Measurements from ENCODE around the gene ZNF423.
"Not testable (repeated sequence)": the region's sequence is repeated elsewhere in the genome, so short reads cannot be mapped to it uniquely, and the experiment has no call there.

The ZNF423 gene

GRCh38 chr16:49855822-49856671 lies at the start of gene ZNF423:
TSS of gene ZNF423 (minus strand) at chr16:49856112. CDS start at chr16:49855774, 338 bp downstream.
- no peak for DNase-seq

GRCh38 chr16:49904348-49905062 lies 48.6 kb upstream of the ZNF423 start:
- DNase-seq = no peak

GRCh38 chr16:49902908-49903307 lies 47.0 kb upstream of the ZNF423 start:
- DNase-seq = no peak

GRCh38 chr16:49901711-49902110 lies 45.8 kb upstream of the ZNF423 start:
- DNase-seq = no peak

- no peak for DNase-seq
Measured at GRCh38 chr16:49900875-49901274, 45.0 kb upstream of the ZNF423 start.

- DNase-seq = no peak
Measured at GRCh38 chr16:49899991-49900695, 44.2 kb upstream of the ZNF423 start.

GRCh38 chr16:49896447-49896964 lies 40.6 kb upstream of the ZNF423 start:
- no peak for DNase-seq

DNA sequence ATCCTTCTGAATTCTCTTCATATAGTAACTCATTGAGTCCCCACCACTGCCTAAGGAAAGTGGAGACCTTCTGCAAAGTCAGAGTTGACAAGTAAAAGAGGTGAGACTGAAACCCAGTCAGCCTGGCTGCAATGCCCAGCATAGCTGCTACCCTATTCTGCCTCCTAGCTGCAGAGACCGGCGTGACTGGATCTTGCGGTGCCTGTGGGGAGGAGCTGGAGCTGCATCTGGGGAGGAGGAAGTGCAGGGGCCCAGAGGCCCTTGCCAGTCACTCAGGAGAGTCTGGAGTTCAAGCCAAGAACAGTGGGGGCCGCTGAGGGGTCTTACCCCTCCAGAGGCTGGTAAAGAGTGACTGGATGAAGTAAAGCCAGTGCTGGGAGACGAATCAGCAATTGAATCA lies 35.0 kb upstream of the ZNF423 start:
- no peak for DNase-seq

GRCh38 chr16:49889725-49890397 lies 33.9 kb upstream of the ZNF423 start:
- DNase-seq = no peak

DNA sequence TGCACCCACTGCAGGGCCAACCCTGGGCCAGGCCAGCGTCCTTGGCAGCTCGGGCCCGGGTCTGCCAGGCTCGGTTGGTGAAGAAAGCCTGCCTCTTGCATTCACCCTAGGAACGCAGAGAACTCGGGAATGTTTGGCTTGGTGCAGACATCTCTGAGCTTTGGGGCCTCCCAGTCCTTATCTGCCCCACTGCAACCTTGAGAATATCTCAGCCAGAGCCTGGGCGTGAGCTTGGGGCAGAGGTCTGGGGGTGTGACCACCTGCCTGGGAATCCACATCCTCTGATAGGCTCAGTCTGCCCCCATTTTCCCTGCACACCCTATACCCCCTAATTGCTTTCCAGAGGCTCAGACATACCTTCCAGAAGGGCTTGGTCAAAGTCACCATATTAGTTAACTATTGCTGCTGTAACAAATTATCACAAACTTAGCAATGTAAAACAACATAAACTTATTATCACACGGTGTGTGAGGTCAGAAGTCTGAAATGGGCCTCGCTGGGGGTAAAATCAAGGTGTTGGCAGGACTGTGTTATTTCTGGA lies 30.7 kb upstream of the ZNF423 start:
- no peak for DNase-seq

DNA sequence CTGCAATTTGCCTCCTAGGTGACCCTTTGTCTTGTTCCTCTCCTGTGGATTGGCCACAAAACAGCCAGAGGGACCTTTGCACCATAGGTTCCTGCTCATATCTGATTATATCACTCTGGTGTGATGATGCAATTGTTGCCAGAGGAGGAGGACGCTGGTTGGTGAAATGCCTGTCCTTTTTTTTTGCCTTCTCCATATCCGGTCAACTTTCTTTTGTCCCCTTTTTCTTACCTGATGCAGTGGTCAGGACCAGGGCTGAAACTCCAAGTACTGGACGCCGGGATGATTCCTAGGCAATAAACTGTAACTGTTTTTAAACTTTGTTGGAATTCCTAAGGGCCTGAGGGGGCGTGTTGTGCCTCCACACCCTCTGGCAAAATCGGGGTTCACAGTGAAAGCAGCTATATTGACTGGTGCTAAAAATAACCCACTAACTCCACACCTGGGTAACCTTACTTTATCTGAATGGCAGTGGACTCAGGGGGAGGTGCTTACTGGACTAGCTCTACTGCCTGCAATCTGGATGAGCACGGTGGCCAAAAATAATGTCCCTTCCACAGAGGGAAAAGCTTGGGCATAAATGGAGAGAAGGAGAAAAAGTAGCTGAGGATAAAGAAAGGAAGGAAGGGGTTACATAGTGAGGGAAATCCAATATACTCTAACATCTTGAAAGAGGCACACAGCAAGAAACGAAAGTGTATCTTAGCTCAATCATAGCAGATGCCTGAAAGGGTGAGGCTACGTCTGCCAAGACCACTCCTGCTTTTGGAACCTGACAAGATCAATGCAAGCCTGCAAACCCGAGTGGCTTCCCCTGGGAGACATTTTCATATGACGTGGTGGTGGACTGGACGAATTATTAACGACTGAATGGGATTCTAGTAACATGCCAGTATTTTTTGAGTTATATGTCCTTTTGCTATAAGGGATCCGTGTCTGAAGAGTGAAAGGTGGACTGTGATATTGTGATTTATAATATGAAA lies 28.4 kb upstream of the ZNF423 start:
- no peak for DNase-seq

GRCh38 chr16:49883076-49884014 lies 27.4 kb upstream of the ZNF423 start:
- DNase-seq = no peak

DNA sequence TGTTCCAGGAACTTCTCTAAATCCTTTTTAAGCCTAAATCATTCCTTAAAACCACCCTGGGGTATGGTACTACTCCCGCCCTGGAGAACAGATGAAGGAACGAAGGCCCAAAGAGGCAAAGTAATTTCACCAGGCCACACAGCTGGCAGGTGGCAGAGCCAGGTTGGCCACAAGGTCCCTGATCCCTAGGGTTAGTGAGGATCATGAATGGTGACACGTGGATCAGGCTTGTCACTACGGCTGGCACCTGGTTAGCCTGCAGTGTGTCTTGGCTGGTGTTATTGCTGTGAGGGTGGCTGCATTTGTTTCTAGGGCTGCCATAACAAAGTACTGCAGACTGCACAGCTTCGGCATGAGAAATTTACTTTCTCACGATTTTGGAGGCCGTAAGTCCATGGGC lies 26.0 kb upstream of the ZNF423 start:
- DNase-seq = no peak

- not testable (repeated sequence) for DNase-seq
Measured at GRCh38 chr16:49878540-49878939, 22.6 kb upstream of the ZNF423 start.

- no peak for DNase-seq
Measured at GRCh38 chr16:49876716-49877129, 20.8 kb upstream of the ZNF423 start.

- no peak for DNase-seq
Measured at GRCh38 chr16:49875806-49876715, 20.1 kb upstream of the ZNF423 start.

GRCh38 chr16:49874613-49875237 lies 18.8 kb upstream of the ZNF423 start:
- no peak for DNase-seq

DNA sequence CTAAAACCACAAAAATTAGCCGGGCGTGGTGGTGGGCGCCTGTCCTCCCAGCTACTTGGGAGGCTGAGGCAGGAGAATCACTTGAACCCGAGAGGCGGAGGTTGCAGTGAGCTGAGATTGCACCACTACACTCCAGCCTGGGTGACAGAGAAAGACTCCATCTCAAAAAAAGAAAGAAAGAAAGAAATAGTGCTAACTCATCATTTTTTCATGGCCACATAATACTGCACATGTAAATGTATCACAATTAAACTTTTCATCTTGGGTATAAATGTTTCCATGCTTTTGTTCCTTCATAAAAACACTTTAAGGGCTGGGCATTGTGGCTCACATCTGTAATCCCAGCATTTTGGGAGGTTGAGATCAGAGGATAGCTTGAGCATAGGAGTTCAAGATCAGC lies 15.9 kb upstream of the ZNF423 start:
- DNase-seq = not testable (repeated sequence)

Measured in T1000 (cell line).